Activated CD8-positive, alpha-beta memory T cell treated with anti-CD3 and anti-CD28 coated beads, Interleukin-2, amount 50 U/mL, for 48 hours (primary cell): ENCODE data around the gene CYP4V2.
A peak's percentile ranks its signal among the peaks of the same experiment; 100 is the strongest.

ENCODE experiments used
- DNase-seq: peaks from one replicate; pipeline ENCODE4 v3.0.0-alpha.2; 2020

CYP4V2 gene

GRCh38 chr4:186189656-186190055 lies 1.7 kb upstream of the CYP4V2 start:
- no peak for DNase-seq

GRCh38 chr4:186190581-186191199 lies 677 bp upstream of the CYP4V2 start:
- peak; percentile 77 for DNase-seq

- peak; percentile 65 for DNase-seq
Observed at GRCh38 chr4:186192066-186192612, 772 bp downstream of the CYP4V2 start.

GRCh38 chr4:186193851-186194250 lies 2.5 kb downstream of the CYP4V2 start:
- no peak for DNase-seq

GRCh38 chr4:186196063-186196462 lies 4.7 kb downstream of the CYP4V2 start:
- no peak for DNase-seq

GRCh38 chr4:186200516-186200915 lies 9.1 kb downstream of the CYP4V2 start:
- no peak for DNase-seq

GRCh38 chr4:186201010-186201409 lies 9.6 kb downstream of the CYP4V2 start:
- DNase-seq: no peak

- peak; percentile 71 for DNase-seq
Observed at GRCh38 chr4:186201535-186202230, 10.3 kb downstream of the CYP4V2 start.

GRCh38 chr4:186202490-186203140 lies 11.2 kb downstream of the CYP4V2 start:
- no peak for DNase-seq

GRCh38 chr4:186203406-186203805 lies 12.0 kb downstream of the CYP4V2 start:
- DNase-seq: no peak

GRCh38 chr4:186204103-186204559 lies 12.8 kb downstream of the CYP4V2 start:
- peak; percentile 81 for DNase-seq

GRCh38 chr4:186204686-186205085 lies 13.3 kb downstream of the CYP4V2 start:
- DNase-seq: no peak

GRCh38 chr4:186205156-186205555 lies 13.8 kb downstream of the CYP4V2 start:
- no peak for DNase-seq

GRCh38 chr4:186216465-186217024 lies 25.2 kb downstream of the CYP4V2 start:
- DNase-seq: no peak

- DNase-seq: no peak
Observed at GRCh38 chr4:186217733-186218293, 26.4 kb downstream of the CYP4V2 start.

- DNase-seq: no peak
Observed at GRCh38 chr4:186221624-186222023, 30.3 kb downstream of the CYP4V2 start.

GRCh38 chr4:186225848-186226247 lies 34.5 kb downstream of the CYP4V2 start:
- DNase-seq: no peak

GRCh38 chr4:186226521-186227189 lies 35.3 kb downstream of the CYP4V2 start:
- DNase-seq: no peak

- DNase-seq: no peak
Observed at GRCh38 chr4:186227221-186227620, 35.9 kb downstream of the CYP4V2 start, which contains the start of gene KLKB1. TSS of gene KLKB1 (plus strand) at chr4:186227507. CDS start at chr4:186228196, 689 bp downstream.

- DNase-seq: no peak
Observed at GRCh38 chr4:186227744-186228513, 36.6 kb downstream of the CYP4V2 start.

GRCh38 chr4:186228514-186228894 lies 37.1 kb downstream of the CYP4V2 start:
- DNase-seq: no peak

GRCh38 chr4:186234367-186234766 lies 43.0 kb downstream of the CYP4V2 start:
- no peak for DNase-seq
